Lower leg skin (tissue), 3 donors: ENCODE data around the gene TLR3.

Experiments used
- CTCF ChIP-seq, 3 donors: fragments of 450-650 bp; IDR thresholded peaks; one replicate each; pipeline ENCODE4 v1.5.1; 2016; ENCODE audit warnings: antibody characterized with exemption in 3 of 3, mild to moderate bottlenecking in 3 of 3, moderate library complexity in 2 of 3
- POLR2A ChIP-seq, 2 donors: fragments of 450-650 bp; IDR thresholded peaks; one replicate each; pipeline ENCODE4 v1.6.1; 2016 to 2017; ENCODE audit warnings: antibody characterized with exemption in 2 of 2, mild to moderate bottlenecking in 1 of 2, moderate library complexity in 1 of 2

DNA sequence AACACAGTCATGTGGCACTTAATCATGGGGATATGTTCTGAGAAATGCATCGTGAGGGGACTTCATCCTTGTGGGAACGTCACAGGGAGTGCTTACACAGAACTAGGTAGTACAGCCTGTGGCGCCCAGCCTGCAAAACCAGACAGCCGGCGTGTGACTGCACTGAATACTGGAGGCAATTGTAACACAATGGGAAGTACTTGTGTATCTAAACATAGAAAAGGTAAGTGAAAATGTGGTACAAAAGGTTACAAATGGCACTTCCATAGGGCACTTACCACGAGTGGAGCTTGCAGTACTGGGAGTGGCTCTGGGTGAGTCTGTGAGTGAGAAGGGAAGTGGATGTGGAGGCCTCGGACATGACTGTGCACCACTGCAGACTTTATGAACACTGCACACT lies 5.2 kb downstream of the TLR3 start:
- TF ChIP-seq CTCF (IDR thresholded peaks at IDR 0.05) (no peak), POLR2A (IDR thresholded peaks at IDR 0.05) (no peak)
